Spinal cord (tissue), 10 donors: ENCODE results near the gene ST3GAL3. TPM values are rescaled to one million over a fixed set of nuclear protein-coding genes. Genes with fewer than 3 reads are reported as not detected.

Source experiments
- DNase-seq, 6 donors: peaks; one replicate each; pipeline versions ENCODE4 v3.0.0 to v3.0.0-alpha.2; 2013 to 2015; ENCODE audit warnings: low spot score in 6 of 6, low read depth in 4 of 6
- H3K27ac ChIP-seq: one replicate; pipeline ENCODE4 v1.5.1; 2013; ENCODE audit warnings: low read depth, low read length, control low read depth
- H3K27me3 ChIP-seq: one replicate; pipeline ENCODE4 v1.6.1; 2013; ENCODE audit warnings: low read length; ENCODE audit not compliant: control insufficient read depth, insufficient read depth
- H3K36me3 ChIP-seq: one replicate; pipeline ENCODE4 v1.6.1; 2013; ENCODE audit warnings: low read length; ENCODE audit not compliant: control insufficient read depth, insufficient read depth
- H3K4me1 ChIP-seq: one replicate; pipeline ENCODE4 v1.6.1; 2013; ENCODE audit warnings: low read length; ENCODE audit not compliant: control insufficient read depth, insufficient read depth
- H3K4me3 ChIP-seq: one replicate; pipeline ENCODE4 v1.5.1; 2013; ENCODE audit warnings: low read depth, low read length, control low read depth
- H3K9me3 ChIP-seq: one replicate; pipeline ENCODE4 v1.6.1; 2013; ENCODE audit warnings: low read length; ENCODE audit not compliant: control insufficient read depth, insufficient read depth
- WGBS: methylation state at CpG from one replicate; pipeline ENCODE4 v1.1.5; 2013; ENCODE audit warnings: missing lambda C conversion rate; ENCODE audit not compliant: insufficient coverage; 5-methylcytosine and 5-hydroxymethylcytosine counted together
- polyA plus RNA-seq, 2 donors: library from polyadenylated mRNA; unstranded; fragments of 120-200 nt; gene quantifications; one replicate each; pipeline ENCODE4 v1.2.1, GENCODE V29; 2013; ENCODE audit not compliant: insufficient read length in 2 of 2
- total RNA-seq, 2 donors: library from RNA; depleted of rRNA in 1 of 2; stranded (reverse); fragments of 120-200 nt in 1 of 2; fragments of >200 nt in 1 of 2; gene quantifications; one replicate each; pipeline versions ENCODE4 v1.2.3 to v1.2.4, GENCODE V29; 2013 to 2014
- donor health status: healthy.

ST3GAL3 gene
- total and polyA plus RNA-seq, 4 donors: 29.6 to 71.0 (median 52.9) TPM

DNA sequence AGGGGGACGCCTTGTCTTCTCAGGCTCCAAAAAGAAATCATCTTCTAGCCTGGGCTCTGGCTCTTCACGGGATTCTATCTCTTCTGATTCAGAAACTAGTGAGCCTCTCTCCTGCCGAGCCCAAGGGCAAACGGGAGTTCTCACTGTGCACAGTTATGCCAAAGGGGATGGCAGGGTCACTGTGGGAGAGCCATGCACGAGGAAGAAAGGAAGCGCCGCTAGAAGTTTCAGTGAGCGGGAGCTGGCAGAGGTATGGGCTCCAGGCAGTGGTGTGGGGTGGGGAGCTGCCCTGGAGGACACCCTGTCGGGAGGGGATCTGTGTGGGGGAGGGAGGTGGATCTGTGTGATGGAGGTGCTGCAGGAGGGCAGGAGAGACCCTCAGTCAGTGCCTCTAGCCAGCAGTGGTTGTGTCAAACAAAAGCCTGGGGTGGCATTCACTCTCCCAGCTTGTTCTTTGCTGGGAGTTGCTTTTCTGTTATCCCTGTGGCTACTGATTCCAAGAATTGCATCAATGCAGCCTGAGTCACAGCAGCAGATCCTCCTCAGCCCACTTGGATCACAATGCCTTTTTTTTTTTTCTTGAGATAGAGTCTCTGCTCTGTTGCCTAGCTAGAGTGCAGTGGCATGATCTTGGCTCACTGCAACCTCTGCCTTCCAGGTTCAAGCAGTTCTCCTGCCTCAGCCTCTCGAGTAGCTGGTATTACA is 35.6 kb upstream of the ST3GAL3 start:
- Histone ChIP-seq H3K27ac (no peak overlapping the region), H3K9me3 (no peaks in the 10 kb centered on the region), H3K36me3 (peaks cover 86% of the 10 kb centered on the region), H3K4me1 (no peaks in the 10 kb centered on the region), H3K27me3 (no peaks in the 10 kb centered on the region), H3K4me3 (no peak overlapping the region)
- no peak for DNase-seq
- 93% methylated on average over 10 of the region's 10 CpGs for WGBS

DNA sequence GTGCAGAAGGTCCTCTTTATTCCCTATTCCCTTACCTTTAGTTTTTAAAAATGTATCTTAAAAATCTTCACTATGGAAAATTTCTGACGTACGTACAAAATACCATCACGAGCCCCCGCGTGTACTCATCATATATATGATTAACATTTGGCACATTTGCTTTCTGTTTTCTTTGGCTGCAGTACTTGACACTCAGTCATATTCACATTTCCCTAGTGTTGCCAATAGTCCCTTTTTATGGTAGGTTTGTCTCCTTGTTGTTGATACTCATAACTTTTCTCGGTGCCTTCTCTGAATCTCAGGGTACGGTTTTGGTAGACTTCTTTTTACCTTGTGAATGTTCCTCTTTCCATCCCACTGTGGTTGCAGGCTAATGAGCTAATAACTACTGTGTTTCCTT is 34.1 kb upstream of the ST3GAL3 start:
- H3K9me3 ChIP-seq: no peaks in the 10 kb centered on the region
- H3K27ac ChIP-seq: no peak overlapping the region
- 100% methylated on average over 1 of the region's 7 CpGs for WGBS
- no peak overlapping the region for H3K4me3 ChIP-seq
- H3K27me3 ChIP-seq: no peaks in the 10 kb centered on the region
- peak in 1 of 6 donors; percentile 6 for DNase-seq
- no peaks in the 10 kb centered on the region for H3K4me1 ChIP-seq
- H3K36me3 ChIP-seq: peaks cover 81% of the 10 kb centered on the region

DNA sequence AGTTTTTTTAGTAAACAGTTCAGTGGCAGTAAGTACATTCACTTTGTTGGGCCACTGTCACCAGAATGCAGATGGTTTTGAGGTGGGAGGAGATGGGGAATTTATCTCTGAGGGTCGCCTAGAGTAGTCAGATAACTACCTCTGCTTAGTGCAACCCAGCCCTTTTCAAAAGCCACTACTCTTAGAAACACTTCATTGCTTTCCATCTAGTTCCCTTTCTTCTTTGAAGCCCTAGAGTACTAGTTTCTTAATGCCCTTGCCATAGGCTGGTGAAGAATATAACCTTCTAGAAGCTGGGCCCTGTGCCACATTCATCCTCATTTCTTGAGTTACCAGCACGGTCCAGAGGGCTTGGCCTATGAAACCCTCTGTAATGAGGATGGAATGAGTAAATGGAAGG is 28.4 kb upstream of the ST3GAL3 start:
- H3K4me1 ChIP-seq: no peaks in the 10 kb centered on the region
- peaks cover 61% of the 10 kb centered on the region for H3K36me3 ChIP-seq
- no peak overlapping the region for H3K4me3 ChIP-seq
- WGBS: no CpG with 5 or more reads among the region's 2 CpGs
- DNase-seq: no peak
- no peaks in the 10 kb centered on the region for H3K9me3 ChIP-seq
- no peaks in the 10 kb centered on the region for H3K27me3 ChIP-seq
- no peak overlapping the region for H3K27ac ChIP-seq

DNA sequence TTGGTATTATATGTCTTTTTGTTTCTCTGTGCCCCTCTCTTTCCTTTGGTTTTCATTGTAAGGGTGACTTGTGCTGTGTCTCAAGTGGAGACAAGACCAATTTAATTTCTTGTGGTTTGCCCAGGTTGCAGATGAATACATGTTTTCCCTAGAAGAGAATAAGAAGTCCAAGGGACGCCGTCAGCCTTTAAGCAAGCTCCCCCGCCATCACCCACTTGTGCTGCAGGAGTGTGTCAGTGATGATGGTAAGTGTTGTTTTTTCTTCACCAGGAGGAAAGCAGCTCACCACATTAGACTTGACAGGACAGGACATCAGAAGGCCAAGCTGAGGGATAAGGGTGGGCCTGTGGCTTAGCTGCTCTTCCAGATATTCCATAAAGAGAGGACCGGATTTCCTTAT is 23.8 kb upstream of the ST3GAL3 start:
- Histone ChIP-seq H3K27ac (no peak overlapping the region), H3K27me3 (no peaks in the 10 kb centered on the region), H3K4me1 (no peaks in the 10 kb centered on the region), H3K36me3 (peaks cover 70% of the 10 kb centered on the region), H3K4me3 (no peak overlapping the region), H3K9me3 (no peaks in the 10 kb centered on the region)
- no peak for DNase-seq
- WGBS: no CpG with 5 or more reads among the region's 4 CpGs

DNA sequence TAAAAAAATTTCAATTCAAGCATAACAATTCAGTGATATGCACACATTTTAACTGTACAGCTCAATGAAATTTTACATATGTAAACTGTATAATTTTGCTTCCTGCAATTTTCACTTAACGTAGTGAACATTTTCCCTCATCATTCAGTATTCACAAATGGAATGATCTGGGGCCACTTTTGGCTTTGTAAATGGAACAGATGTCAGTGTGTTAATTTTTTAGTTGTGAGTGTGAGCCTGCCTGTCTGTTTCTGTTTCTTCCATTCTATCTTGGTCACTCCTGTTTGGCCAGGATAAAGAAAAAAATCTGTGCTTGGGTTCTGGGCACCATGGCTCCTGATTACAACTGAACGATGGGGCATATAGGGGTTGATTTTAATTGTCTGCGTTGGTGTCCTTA is 20.5 kb upstream of the ST3GAL3 start:
- H3K27me3 ChIP-seq: no peaks in the 10 kb centered on the region
- H3K9me3 ChIP-seq: no peaks in the 10 kb centered on the region
- peak in 1 of 6 donors; percentile 69 for DNase-seq
- no peaks in the 10 kb centered on the region for H3K4me1 ChIP-seq
- no peak overlapping the region for H3K4me3 ChIP-seq
- peaks cover 83% of the 10 kb centered on the region for H3K36me3 ChIP-seq
- no peak overlapping the region for H3K27ac ChIP-seq
- WGBS: 92% methylated on average over 2 of the region's 3 CpGs

DNA sequence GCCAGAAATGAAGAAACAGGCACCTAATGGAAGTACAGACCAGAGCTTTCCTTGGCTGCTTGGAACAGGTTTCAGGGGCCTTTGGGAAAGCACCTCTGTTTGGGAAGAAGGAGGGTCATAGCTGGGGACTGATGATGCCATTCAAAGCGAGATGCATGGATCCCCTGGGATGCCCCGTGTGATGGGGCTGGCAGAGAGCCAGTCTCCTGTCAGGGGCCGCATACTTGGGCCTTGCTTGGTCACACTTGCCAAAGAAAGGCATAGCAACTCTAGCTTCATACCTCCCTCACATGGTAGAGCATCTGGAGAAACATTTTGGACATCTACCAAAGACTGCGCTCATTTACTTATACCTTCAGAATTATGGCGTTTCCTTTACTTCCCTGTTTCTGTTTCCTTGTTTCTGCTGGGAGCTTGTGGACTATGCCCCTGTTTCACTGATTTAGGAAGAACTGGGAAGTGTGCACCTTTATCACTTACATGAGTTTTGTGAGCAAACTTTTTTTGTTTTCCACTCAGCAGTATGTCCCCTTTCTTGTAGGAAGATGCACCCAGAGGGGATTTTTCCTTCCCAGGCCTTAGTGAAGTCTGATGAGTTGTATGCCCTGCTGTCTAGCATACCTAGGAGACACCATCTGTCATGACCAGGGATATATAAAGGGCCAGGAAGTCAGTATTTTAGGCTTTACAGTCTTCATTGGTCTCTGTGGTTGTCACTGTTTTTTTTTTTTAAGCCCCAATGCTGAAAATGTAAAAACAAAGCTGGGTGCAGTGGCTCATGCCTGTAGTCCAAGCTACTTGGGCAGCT is 19.8 kb upstream of the ST3GAL3 start:
- no peaks in the 10 kb centered on the region for H3K27me3 ChIP-seq
- no peaks in the 10 kb centered on the region for H3K9me3 ChIP-seq
- H3K36me3 ChIP-seq: peaks cover 87% of the 10 kb centered on the region
- H3K4me3 ChIP-seq: no peak overlapping the region
- H3K4me1 ChIP-seq: no peaks in the 10 kb centered on the region
- WGBS: 21% methylated on average over 3 of the region's 5 CpGs
- H3K27ac ChIP-seq: no peak overlapping the region
- DNase-seq: peak in 1 of 6 donors; percentile 18

DNA sequence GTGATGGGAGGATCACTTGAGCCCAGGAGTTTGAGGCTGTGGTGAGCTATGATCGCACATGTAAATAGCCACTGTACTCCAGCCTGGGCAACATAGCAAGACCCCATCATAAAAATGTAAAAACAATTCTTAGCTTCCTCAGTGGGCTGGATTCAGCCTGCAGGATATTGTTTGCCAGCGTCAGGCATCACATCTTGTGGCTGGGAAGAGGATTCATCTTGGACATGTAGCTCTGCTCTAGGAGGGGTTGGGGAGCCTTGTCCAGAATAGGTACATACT is 19.3 kb upstream of the ST3GAL3 start:
- Histone ChIP-seq H3K4me1 (no peaks in the 10 kb centered on the region), H3K36me3 (peaks cover 91% of the 10 kb centered on the region), H3K27ac (no peak overlapping the region), H3K9me3 (no peaks in the 10 kb centered on the region), H3K27me3 (no peaks in the 10 kb centered on the region), H3K4me3 (no peak overlapping the region)
- DNase-seq: no peak
- WGBS: 100% methylated on average over 1 of the region's 2 CpGs

DNA sequence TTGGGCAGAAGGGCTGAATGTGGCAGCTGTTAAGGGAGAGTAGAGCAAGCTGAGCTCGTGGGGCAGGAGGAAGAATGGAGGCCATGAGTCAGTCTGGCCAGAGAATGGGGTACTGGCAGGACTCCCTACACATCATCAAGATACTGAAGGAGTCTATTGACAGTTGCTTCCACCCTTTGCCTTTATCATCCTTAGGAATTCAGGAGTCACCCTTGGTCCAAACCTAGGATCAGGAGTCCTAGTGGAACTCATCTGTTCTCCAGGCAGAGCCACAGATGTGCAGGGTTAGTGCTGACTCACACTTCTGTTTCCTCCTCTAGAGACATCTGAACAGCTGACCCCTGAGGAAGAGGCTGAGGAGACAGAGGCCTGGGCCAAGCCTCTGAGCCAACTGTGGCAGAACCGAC is 18.7 kb upstream of the ST3GAL3 start:
- WGBS: 94% methylated on average over 2 of the region's 2 CpGs
- Histone ChIP-seq H3K4me1 (no peaks in the 10 kb centered on the region), H3K36me3 (peaks cover 91% of the 10 kb centered on the region), H3K9me3 (no peaks in the 10 kb centered on the region), H3K4me3 (no peak overlapping the region), H3K27me3 (no peaks in the 10 kb centered on the region), H3K27ac (no peak overlapping the region)
- DNase-seq: no peak

DNA sequence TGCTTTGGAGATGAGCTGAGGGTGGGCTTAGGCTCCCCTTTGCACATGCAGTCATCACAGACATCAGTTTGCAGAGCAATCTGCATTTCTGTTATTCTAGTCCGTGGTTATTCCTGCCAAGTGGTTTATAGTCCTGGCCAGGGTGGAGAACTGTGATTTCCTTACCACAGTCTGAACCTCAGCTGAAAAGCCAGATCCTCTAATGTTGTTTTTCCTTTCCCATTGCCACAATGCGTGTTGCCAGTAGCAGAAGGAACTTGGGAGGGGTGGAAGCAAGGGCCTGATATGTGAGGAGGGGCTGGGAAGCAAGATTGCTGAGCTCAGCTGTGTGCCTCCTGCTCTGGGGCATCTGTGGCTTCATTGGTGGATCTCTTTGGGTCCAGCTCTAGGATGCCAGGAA is 18.0 kb upstream of the ST3GAL3 start:
- 100% methylated on average over 2 of the region's 2 CpGs for WGBS
- no peak overlapping the region for H3K27ac ChIP-seq

More for the DNA sequence above, 18.0 kb upstream of the ST3GAL3 start:
- peak in 1 of 6 donors; percentile 69 for DNase-seq
- no peaks in the 10 kb centered on the region for H3K27me3 ChIP-seq
- no peak overlapping the region for H3K4me3 ChIP-seq
- peaks cover 92% of the 10 kb centered on the region for H3K36me3 ChIP-seq
- no peaks in the 10 kb centered on the region for H3K4me1 ChIP-seq
- no peaks in the 10 kb centered on the region for H3K9me3 ChIP-seq
